Right lobe of liver (tissue), 6 donors: Measurements from ENCODE around the gene ABCB8. TPM values are rescaled to one million over a fixed set of nuclear protein-coding genes. Genes with fewer than 3 reads are reported as not detected.
"Not testable (repeated sequence)": the region's sequence is repeated elsewhere in the genome, so short reads cannot be mapped to it uniquely, and the experiment has no call there.

ENCODE experiments used
- ATAC-seq, 4 donors: fragments of 200-7000 bp; cut with Tn5 transposase; one replicate each; pipeline ENCODE4 v1.9.1; 2020; ENCODE audit warnings: mild to moderate bottlenecking in 4 of 4, moderate library complexity in 4 of 4
- DNase-seq, 3 donors: peaks; one replicate each; pipeline ENCODE4 v3.0.0-alpha.2; 2020
- H3K27ac ChIP-seq, 3 donors: fragments of 200-600 bp; one replicate each; pipeline ENCODE4 v1.8.0; 2022
- H3K27me3 ChIP-seq, 2 donors: fragments of 200-600 bp; one replicate each; pipeline ENCODE4 v1.8.0; 2022
- H3K36me3 ChIP-seq, 4 donors: fragments of 200-600 bp; sonication (generic) in 1 of 4; one replicate each; pipeline versions ENCODE4 v1.5.1 to v1.8.0; 2017 to 2022; ENCODE audit warnings: control low read depth in 1 of 4
- H3K4me1 ChIP-seq, 4 donors: fragments of 200-600 bp; sonication (generic) in 1 of 4; one replicate each; pipeline versions ENCODE4 v1.5.1 to v1.8.0; 2017 to 2022; ENCODE audit warnings: control low read depth in 1 of 4
- H3K4me3 ChIP-seq, 3 donors: fragments of 200-600 bp; one replicate each; pipeline ENCODE4 v1.8.0; 2022
- H3K9me3 ChIP-seq, 4 donors: fragments of 200-600 bp; sonication (generic) in 1 of 4; one replicate each; pipeline versions ENCODE4 v1.5.1 to v1.8.0; 2017 to 2022; ENCODE audit warnings: control low read depth in 1 of 4
- POLR2A ChIP-seq: fragments of 450-650 bp; IDR thresholded peaks from one replicate; pipeline ENCODE4 v1.6.1; 2017; ENCODE audit warnings: antibody characterized with exemption, mild to moderate bottlenecking
- WGBS: methylation state at CpG from one replicate; pipeline ENCODE4 v1.1.6; 2018; ENCODE audit warnings: low coverage, low lambda C conversion rate; ENCODE audit not compliant: insufficient coverage; ENCODE audit errors: missing lambda C conversion rate; 5-methylcytosine and 5-hydroxymethylcytosine counted together
- intact Hi-C, 2 donors: fragments of 100-400 bp; cut with DNase I; formaldehyde crosslinking; loops; one replicate each; pipeline versions ENCODE4 v1.11.2 to v1.14.1; 2022
- total RNA-seq, 6 experiments: library from RNA; depleted of rRNA in 2 of 6; stranded (reverse); fragments of >200 nt in 2 of 6; fragmentation: NEBNext Ultra II Directional in 3 of 6; extraction: Animal tissue kit (Norgen Biotek cat#: 25700) in 3 of 6; gene quantifications; one replicate each; pipeline versions ENCODE4 v1.1.0 to v1.2.4, GENCODE V29; 2016 to 2023
- TF ChIP-seq, protein P1 (sequence below), 4 donors: fragments of 200-600 bp in 3 of 4; fragments of 450-650 bp in 1 of 4; IDR thresholded peaks; one replicate each; pipeline versions ENCODE4 v1.5.1 to v1.8.0; 2016 to 2022; ENCODE audit warnings: antibody characterized with exemption in 4 of 4, mild to moderate bottlenecking in 2 of 4
- donor health status: DM: no; HTN: yes; CAD: no.
- donor health status: DM: no; HTN: no; CAD: no.
- donor health status: DM: no; HTN: no; CAD: no.
- donor health status: DM: no; HTN: yes; CAD: no.
- donor health status: DM: no; HTN: yes; CAD: no.

ABCB8 gene
- total RNA-seq, 6 experiments from 2014 or later, result 22.3 to 33.8 (median 26.8) TPM

DNA sequence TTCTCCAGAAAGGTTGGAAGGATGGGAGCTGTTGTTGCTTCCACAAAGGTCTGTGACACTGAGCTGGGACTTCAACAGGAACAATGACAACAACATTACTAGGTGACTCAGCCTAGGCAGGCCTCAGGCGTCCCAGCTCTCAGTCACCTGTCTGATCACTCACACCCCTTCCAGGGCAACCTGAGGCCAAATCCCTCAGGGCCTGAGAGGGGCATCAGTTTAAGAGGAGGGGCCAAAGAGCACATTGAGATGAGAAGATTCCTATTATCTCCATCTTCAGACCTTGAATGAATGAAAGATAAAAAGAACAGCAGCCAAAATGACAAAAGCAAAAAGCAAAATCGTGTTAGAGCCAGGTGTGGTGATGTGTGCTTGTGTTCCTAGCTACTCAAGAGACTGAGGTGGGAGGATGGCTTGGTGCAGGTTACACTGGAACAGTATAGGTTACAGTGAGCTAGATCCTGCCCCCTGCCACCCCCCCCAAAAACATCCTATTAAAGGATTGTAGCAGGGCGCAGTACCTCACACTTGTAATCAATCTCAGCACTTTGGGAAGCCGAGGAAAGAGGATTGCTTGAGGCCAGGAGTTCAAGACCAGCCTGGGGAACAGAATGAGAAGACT is 3.7 kb upstream of the ABCB8 start, which contains the start of gene ATG9B:
ATG9B (minus strand) TSS at position 60 of the 622 bp plus-strand sequence. CDS start 71 bp downstream, outside the sequence.
- H3K9me3 ChIP-seq, result no peaks in the 10 kb centered on the region
- DNase-seq (no peak), ATAC-seq (no peak)
- TF ChIP-seq, protein P1, sequence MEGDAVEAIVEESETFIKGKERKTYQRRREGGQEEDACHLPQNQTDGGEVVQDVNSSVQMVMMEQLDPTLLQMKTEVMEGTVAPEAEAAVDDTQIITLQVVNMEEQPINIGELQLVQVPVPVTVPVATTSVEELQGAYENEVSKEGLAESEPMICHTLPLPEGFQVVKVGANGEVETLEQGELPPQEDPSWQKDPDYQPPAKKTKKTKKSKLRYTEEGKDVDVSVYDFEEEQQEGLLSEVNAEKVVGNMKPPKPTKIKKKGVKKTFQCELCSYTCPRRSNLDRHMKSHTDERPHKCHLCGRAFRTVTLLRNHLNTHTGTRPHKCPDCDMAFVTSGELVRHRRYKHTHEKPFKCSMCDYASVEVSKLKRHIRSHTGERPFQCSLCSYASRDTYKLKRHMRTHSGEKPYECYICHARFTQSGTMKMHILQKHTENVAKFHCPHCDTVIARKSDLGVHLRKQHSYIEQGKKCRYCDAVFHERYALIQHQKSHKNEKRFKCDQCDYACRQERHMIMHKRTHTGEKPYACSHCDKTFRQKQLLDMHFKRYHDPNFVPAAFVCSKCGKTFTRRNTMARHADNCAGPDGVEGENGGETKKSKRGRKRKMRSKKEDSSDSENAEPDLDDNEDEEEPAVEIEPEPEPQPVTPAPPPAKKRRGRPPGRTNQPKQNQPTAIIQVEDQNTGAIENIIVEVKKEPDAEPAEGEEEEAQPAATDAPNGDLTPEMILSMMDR (IDR thresholded peaks at IDR 0.05), result no peak
- no peak for TF ChIP-seq POLR2A
- no peaks in the 10 kb centered on the region for H3K4me1 ChIP-seq
- no peaks in the 10 kb centered on the region for H3K27me3 ChIP-seq
- WGBS, result 69% methylated on average over 4 of the region's 4 CpGs
- H3K27ac ChIP-seq, result no peak within 1 kb of the TSS
- no peaks in the 10 kb centered on the region for H3K36me3 ChIP-seq
- no peak within 1 kb of the TSS for H3K4me3 ChIP-seq
- intact Hi-C loops, result no loop called here

DNA sequence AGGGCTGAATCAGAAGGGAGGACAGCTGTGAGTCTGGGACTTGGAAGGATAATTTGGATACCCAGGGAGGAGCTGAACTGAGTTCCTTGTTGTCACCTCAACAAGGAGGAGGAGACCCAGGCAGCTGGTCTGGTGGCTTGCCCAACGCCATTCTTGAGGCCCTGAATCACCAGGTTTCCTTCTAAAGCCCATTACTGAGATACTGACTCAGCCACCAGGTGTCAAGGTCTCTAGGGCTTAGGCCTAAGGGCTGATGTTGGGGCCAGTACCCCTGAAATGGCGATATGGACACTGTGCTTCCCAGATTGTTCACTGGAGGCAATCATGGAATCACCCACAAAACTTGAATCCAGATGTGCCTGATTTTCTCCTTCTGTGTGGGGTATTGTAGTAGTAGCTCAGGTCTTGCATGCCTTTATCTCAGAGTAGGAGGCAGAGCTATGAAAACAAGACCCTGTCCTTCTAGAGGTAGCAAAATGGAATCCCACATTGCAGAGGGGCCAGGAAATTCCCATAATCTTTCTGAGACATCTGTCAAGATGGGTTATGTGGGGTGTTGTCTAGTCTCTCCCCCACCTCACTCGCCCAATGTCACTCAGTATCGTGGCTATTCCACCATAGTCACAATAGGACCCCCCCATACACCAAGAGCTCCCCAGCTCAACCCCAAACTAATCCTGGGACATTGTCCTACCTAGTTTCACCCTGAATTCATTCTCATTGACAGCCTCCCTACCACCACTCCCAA is 2.2 kb upstream of the ABCB8 start:
- Histone ChIP-seq H3K4me1 (no peaks in the 10 kb centered on the region), H3K36me3 (no peaks in the 10 kb centered on the region), H3K4me3 (no peak overlapping the region), H3K9me3 (no peaks in the 10 kb centered on the region), H3K27me3 (no peaks in the 10 kb centered on the region), H3K27ac (no peak overlapping the region)
- intact Hi-C loops, result no loop called here
- no peak for DNase-seq
- TF ChIP-seq, protein P1 (IDR thresholded peaks at IDR 0.05), result no peak
- TF ChIP-seq POLR2A, result no peak
- 66% methylated on average over 3 of the region's 4 CpGs for WGBS
- ATAC-seq, result no peak

DNA sequence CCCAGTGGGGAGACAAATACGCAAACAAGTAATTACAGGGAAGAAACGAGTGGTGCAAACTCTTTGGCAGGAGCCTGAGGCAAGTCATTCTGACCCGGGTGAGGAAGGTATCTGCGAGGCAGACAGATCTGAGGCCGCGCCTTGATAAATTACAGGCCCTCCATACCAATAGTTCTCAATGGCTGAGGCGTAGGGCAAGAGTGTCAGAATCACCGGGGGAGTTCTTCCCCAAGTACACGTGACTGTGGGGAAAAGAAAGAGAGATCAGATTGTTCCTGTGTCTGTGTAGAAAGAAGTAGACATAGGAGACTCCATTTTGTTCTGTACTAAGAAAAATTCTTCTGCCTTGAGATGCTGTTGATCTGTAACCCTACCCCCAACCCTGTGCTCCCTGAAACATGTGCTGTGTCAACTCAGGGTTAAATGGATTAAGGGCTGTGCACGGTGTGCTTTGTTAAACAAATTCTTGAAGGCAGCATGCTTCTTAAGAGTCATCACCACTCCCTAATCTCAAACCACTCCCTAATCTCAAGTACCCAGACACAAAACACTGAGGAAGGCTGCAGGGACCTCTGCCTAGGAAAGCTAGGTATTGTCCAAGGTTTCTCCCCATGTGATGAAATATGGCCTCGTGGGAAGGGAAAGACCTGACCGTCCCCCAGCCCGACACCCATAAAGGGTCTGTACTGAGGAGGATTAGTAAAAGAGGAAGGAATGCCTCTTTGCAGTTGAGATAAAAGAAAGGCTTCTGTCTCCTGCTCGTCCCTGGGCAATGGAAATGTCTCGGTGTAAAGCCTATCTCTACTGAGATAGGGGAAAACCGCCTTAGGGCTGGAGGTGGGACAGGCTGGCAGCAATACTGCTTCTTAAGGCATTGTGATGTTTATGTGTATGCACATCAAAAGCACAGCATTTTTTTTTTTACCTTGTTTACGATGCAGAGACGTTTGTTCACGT is 1.2 kb upstream of the ABCB8 start:
- H3K27ac ChIP-seq, ATAC-seq, intact Hi-C loops, H3K27me3 ChIP-seq, DNase-seq, H3K4me1 ChIP-seq, H3K36me3 ChIP-seq, H3K9me3 ChIP-seq: not testable (repeated sequence)
- peak overlapping the region in 2 of 3 donors; percentile 81 to 85 for H3K4me3 ChIP-seq
- WGBS, result 43% methylated on average over 19 of the region's 19 CpGs

DNA sequence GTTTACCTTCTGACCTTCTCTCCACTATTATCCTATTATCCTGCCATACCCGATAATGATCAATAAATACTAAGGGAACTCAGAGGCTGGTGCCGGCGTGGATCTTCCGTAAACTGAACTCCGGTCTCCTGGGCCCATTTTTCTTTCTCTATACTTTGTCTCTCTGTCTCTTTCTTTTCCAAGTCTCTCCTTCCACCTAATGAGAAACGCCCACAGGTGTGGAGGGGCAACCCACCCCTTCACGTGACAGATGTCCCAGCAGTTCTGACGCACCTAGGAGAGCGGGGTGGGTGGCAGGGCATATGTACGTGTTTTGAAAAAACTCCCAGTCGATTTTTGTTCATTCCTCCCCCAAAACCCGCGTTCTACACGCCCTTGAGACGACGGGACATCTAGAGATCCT is 521 bp upstream of the ABCB8 start:
- H3K9me3 ChIP-seq, intact Hi-C loops, H3K27me3 ChIP-seq, H3K36me3 ChIP-seq, ATAC-seq, DNase-seq, H3K4me1 ChIP-seq: not testable (repeated sequence)
- Histone ChIP-seq H3K4me3 (peak overlapping the region; percentile 81 to 94 (median 85)), H3K27ac (peak overlapping the region in 1 of 3 donors; percentile 18)
- 8% methylated on average over 15 of the region's 16 CpGs for WGBS

DNA sequence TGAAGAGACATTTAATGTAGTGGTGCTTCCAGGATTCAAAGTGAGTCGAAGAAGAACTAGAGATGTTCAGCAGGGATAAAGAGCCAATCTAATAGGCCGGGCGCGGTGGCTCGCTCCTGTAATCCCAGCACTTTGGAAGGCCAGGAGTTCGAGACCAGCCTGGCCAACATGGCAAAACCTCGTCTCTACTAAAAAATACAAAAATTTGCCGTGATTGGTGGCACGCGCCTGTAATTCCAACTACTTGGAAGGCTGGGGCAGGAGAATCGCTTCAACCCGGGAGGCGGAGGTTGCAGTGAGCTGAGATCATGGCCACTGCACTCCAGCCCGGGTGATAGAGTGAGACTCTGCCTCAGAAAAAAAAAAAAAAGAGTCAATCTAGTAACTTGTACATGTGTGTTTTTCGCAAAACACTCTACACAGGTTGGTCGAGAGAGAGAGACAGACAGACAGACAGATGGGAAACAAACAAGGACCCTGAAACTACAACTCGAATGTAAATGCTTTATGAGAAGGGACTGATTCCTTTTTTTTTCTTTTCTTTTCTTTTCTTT is 775 bp downstream of the ABCB8 start:
- intact Hi-C loops, result no loop called here
- 60% methylated on average over 16 of the region's 17 CpGs for WGBS
- Histone ChIP-seq H3K36me3 (no peaks in the 10 kb centered on the region), H3K4me3 (peak overlapping the region; percentile 81 to 94 (median 85)), H3K27me3 (no peaks in the 10 kb centered on the region), H3K4me1 (no peaks in the 10 kb centered on the region), H3K27ac (peak overlapping the region in 2 of 3 donors; percentile 46 to 73), H3K9me3 (no peaks in the 10 kb centered on the region)
- no peak for TF ChIP-seq POLR2A
- TF ChIP-seq, protein P1 (IDR thresholded peaks at IDR 0.05), result no peak
- no peak for DNase-seq
- ATAC-seq, result no peak
